Mesendoderm (in vitro differentiated cells): ENCODE data around the gene SPRED3.

Experiments used
- DNase-seq: peaks from one replicate; pipeline ENCODE4 v3.0.0; 2013
- H2AK5ac ChIP-seq: 2 replicates; pipeline ENCODE4 v1.6.1; 2013; ENCODE audit warnings: low read length, inconsistent platforms
- H2BK120ac ChIP-seq: 2 replicates; pipeline ENCODE4 v1.6.1; 2013; ENCODE audit warnings: low read depth, mild to moderate bottlenecking, low read length, moderate library complexity, mixed read lengths
- H2BK15ac ChIP-seq: replicated peaks from 2 replicates; pipeline ENCODE4 v1.6.1; 2013; ENCODE audit warnings: low read depth, mild to moderate bottlenecking, moderate library complexity
- H2BK5ac ChIP-seq: 2 replicates; pipeline ENCODE4 v1.6.1; 2013; ENCODE audit warnings: low read length, inconsistent platforms
- H3K18ac ChIP-seq: 2 replicates; pipeline ENCODE4 v1.6.1; 2013; ENCODE audit warnings: mild to moderate bottlenecking, low read length, mixed read lengths
- H3K23ac ChIP-seq: one replicate; pipeline ENCODE4 v1.6.1; 2013; ENCODE audit warnings: low read length
- H3K27ac ChIP-seq: 2 replicates; pipeline ENCODE4 v1.5.1; 2013; ENCODE audit warnings: low read depth, mild to moderate bottlenecking, inconsistent platforms, low read length, moderate library complexity
- H3K27me3 ChIP-seq: 2 replicates; pipeline ENCODE4 v1.6.1; 2013; ENCODE audit warnings: low read length, control low read depth, mild to moderate bottlenecking, inconsistent platforms; ENCODE audit not compliant: insufficient read depth, poor library complexity
- H3K36me3 ChIP-seq: 2 replicates; pipeline ENCODE4 v1.6.1; 2013; ENCODE audit warnings: low read length, inconsistent platforms; ENCODE audit not compliant: control insufficient read depth, insufficient read depth
- H3K4ac ChIP-seq: one replicate; pipeline ENCODE4 v1.6.1; 2013; ENCODE audit warnings: low read depth, mild to moderate bottlenecking, low read length, moderate library complexity
- H3K4me1 ChIP-seq: 2 replicates; pipeline ENCODE4 v1.6.1; 2013; ENCODE audit warnings: low read depth, low read length, inconsistent platforms; ENCODE audit not compliant: control insufficient read depth
- H3K4me2 ChIP-seq: 2 replicates; pipeline ENCODE4 v1.6.1; 2013; ENCODE audit warnings: low read length
- H3K4me3 ChIP-seq: 2 replicates; pipeline ENCODE4 v1.5.1; 2013; ENCODE audit warnings: mild to moderate bottlenecking, low read length
- H3K56ac ChIP-seq: one replicate; pipeline ENCODE4 v1.6.1; 2013; ENCODE audit warnings: low read length
- H3K79me1 ChIP-seq: 2 replicates; pipeline ENCODE4 v1.6.1; 2013; ENCODE audit warnings: low read length, inconsistent platforms
- H3K79me2 ChIP-seq: 2 replicates; pipeline ENCODE4 v1.6.1; 2013; ENCODE audit warnings: mild to moderate bottlenecking, low read length; ENCODE audit not compliant: control insufficient read depth, insufficient read depth
- H3K9ac ChIP-seq: 2 replicates; pipeline ENCODE4 v1.6.1; 2013; ENCODE audit warnings: low read length, inconsistent platforms
- H4K5ac ChIP-seq: one replicate; pipeline ENCODE4 v1.6.1; 2013; ENCODE audit warnings: low read length
- H4K8ac ChIP-seq: one replicate; pipeline ENCODE4 v1.6.1; 2013; ENCODE audit warnings: low read depth, mild to moderate bottlenecking, control low read depth, low read length, moderate library complexity
- WGBS: extraction: QIAGEN DNeasy Blood & Tissue Kit; methylation state at CpG from one replicate; pipeline ENCODE4 v1.1.7; 2013; ENCODE audit warnings: low lambda C conversion rate, missing lambda C conversion rate; ENCODE audit not compliant: insufficient coverage; ENCODE audit errors: extremely low coverage; 5-methylcytosine and 5-hydroxymethylcytosine counted together

Gene SPRED3

GRCh38 chr19:38412491-38412890, 24.0 kb downstream of the SPRED3 start:
- no peak overlapping the region for H3K9ac ChIP-seq
- H2BK15ac ChIP-seq: no peak overlapping the region
- no peak overlapping the region for H4K8ac ChIP-seq
- H3K56ac ChIP-seq: no peak overlapping the region
- H2AK5ac ChIP-seq: no peak overlapping the region
- WGBS: no CpG with 5 or more reads among the region's 8 CpGs
- H3K27me3 ChIP-seq: no peaks in the 10 kb centered on the region
- no peaks in the 10 kb centered on the region for H3K36me3 ChIP-seq
- no peak overlapping the region for H3K4me2 ChIP-seq
- no peak overlapping the region for H3K18ac ChIP-seq
- H3K4ac ChIP-seq: no peak overlapping the region
- H2BK5ac ChIP-seq: no peak overlapping the region
- H3K4me3 ChIP-seq: no peak overlapping the region
- no peak overlapping the region for H3K23ac ChIP-seq
- no peak for DNase-seq
- no peak overlapping the region for H3K27ac ChIP-seq
- H3K4me1 ChIP-seq: no peaks in the 10 kb centered on the region
- H3K79me2 ChIP-seq: no peaks in the 10 kb centered on the region
- H3K79me1 ChIP-seq: no peaks in the 10 kb centered on the region
- H2BK120ac ChIP-seq: no peak overlapping the region
- H4K5ac ChIP-seq: no peak overlapping the region

GRCh38 chr19:38412961-38413360, 24.5 kb downstream of the SPRED3 start:
- H2BK120ac ChIP-seq: no peak overlapping the region
- H2BK15ac ChIP-seq: no peak overlapping the region
- no peak overlapping the region for H3K4ac ChIP-seq
- no peak overlapping the region for H2BK5ac ChIP-seq
- H3K4me1 ChIP-seq: no peaks in the 10 kb centered on the region
- no peak overlapping the region for H2AK5ac ChIP-seq
- DNase-seq: no peak
- H3K79me2 ChIP-seq: no peaks in the 10 kb centered on the region
- H3K23ac ChIP-seq: no peak overlapping the region
- H4K5ac ChIP-seq: no peak overlapping the region
- H3K18ac ChIP-seq: no peak overlapping the region
- no peak overlapping the region for H3K56ac ChIP-seq
- H3K27ac ChIP-seq: no peak overlapping the region
- no CpG with 5 or more reads among the region's 11 CpGs for WGBS
- no peak overlapping the region for H3K4me3 ChIP-seq
- no peak overlapping the region for H3K4me2 ChIP-seq
- no peak overlapping the region for H4K8ac ChIP-seq
- H3K36me3 ChIP-seq: no peaks in the 10 kb centered on the region
- no peak overlapping the region for H3K9ac ChIP-seq
- H3K79me1 ChIP-seq: no peaks in the 10 kb centered on the region
- no peaks in the 10 kb centered on the region for H3K27me3 ChIP-seq

DNA sequence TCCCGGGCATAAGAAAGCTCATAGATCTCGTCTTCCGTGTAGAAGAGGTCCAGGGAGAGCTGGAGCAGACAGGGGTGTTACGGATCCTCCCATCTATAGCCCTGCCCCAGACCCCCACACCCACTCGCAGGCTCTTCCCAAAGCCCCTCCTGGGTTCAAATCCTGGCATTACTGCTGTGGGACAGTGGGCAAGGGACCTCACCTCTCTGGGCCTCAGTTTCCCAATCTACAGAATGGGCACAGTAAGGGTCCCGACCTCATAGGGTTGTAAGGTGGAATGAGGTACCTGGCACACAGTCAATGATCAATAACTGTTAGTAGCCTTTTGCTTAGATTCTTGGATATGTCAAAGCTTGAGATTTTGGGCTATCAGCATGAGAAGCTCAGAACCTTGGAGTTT, 24.9 kb downstream of the SPRED3 start:
- H3K4me1 ChIP-seq: peaks cover 2% of the 10 kb centered on the region
- no CpG with 5 or more reads among the region's 6 CpGs for WGBS

DNA sequence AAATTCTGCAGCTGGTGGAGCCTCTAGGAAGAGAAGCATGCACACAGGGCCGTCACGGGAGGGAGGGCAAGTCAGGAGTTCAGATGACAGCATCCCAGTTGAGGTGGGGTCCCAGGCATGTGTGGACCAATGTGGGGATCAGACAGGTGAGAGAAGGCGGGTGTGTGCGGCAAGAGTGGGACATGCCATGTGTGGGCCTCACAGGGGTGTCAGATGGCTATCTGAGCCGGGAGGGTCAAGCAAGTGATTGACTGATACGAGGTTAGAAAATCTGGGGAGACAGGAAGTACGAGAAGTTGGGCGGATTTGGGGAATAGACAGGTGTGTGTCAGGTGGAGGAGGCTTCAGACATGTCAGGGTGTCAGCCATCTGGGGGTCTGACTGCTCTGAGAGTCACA, 28.6 kb downstream of the SPRED3 start:
- no peak overlapping the region for H2AK5ac ChIP-seq
- H3K4me2 ChIP-seq: no peak overlapping the region
- H3K79me1 ChIP-seq: no peaks in the 10 kb centered on the region
- H3K4me3 ChIP-seq: no peak overlapping the region
- H3K4ac ChIP-seq: no peak overlapping the region
- no peaks in the 10 kb centered on the region for H3K79me2 ChIP-seq
- H2BK15ac ChIP-seq: no peak overlapping the region
- no peak overlapping the region for H3K23ac ChIP-seq
- no peaks in the 10 kb centered on the region for H3K36me3 ChIP-seq
- no peak overlapping the region for H3K56ac ChIP-seq
- H3K27me3 ChIP-seq: no peaks in the 10 kb centered on the region
- no peak overlapping the region for H3K18ac ChIP-seq
- no peak overlapping the region for H3K9ac ChIP-seq
- WGBS: no CpG with 5 or more reads among the region's 8 CpGs
- H2BK5ac ChIP-seq: no peak overlapping the region
- H4K8ac ChIP-seq: no peak overlapping the region
- no peak overlapping the region for H3K27ac ChIP-seq
- H4K5ac ChIP-seq: no peak overlapping the region
- no peak overlapping the region for H2BK120ac ChIP-seq
- peaks cover 2% of the 10 kb centered on the region for H3K4me1 ChIP-seq
- DNase-seq: no peak

More for the DNA sequence above, 24.9 kb downstream of the SPRED3 start:
- Histone ChIP-seq H3K9ac (no peak overlapping the region), H3K79me1 (no peaks in the 10 kb centered on the region), H2BK120ac (no peak overlapping the region), H4K5ac (no peak overlapping the region), H3K56ac (no peak overlapping the region), H3K4me3 (no peak overlapping the region), H2BK5ac (no peak overlapping the region), H2BK15ac (no peak overlapping the region), H3K27me3 (no peaks in the 10 kb centered on the region), H3K4me2 (no peak overlapping the region), H3K36me3 (no peaks in the 10 kb centered on the region), H3K79me2 (no peaks in the 10 kb centered on the region), H3K4ac (no peak overlapping the region), H3K18ac (no peak overlapping the region), H3K23ac (no peak overlapping the region), H4K8ac (no peak overlapping the region), H2AK5ac (no peak overlapping the region), H3K27ac (no peak overlapping the region)
- no peak for DNase-seq

GRCh38 chr19:38417544-38418506, 29.3 kb downstream of the SPRED3 start:
- H3K27ac ChIP-seq: no peak overlapping the region
- H4K8ac ChIP-seq: no peak overlapping the region
- H3K4me3 ChIP-seq: peak overlapping the region; percentile 33
- H3K27me3 ChIP-seq: no peaks in the 10 kb centered on the region
- peak; percentile 86 for DNase-seq
- H3K79me2 ChIP-seq: no peaks in the 10 kb centered on the region
- H3K9ac ChIP-seq: peak overlapping the region; percentile 61
- no peak overlapping the region for H2BK15ac ChIP-seq
- H2BK120ac ChIP-seq: no peak overlapping the region
- peak overlapping the region; percentile 69 for H3K56ac ChIP-seq
- H3K36me3 ChIP-seq: no peaks in the 10 kb centered on the region
- no peak overlapping the region for H4K5ac ChIP-seq
- H3K4ac ChIP-seq: no peak overlapping the region
- peaks cover 2% of the 10 kb centered on the region for H3K4me1 ChIP-seq
- no peak overlapping the region for H2AK5ac ChIP-seq
- H3K23ac ChIP-seq: no peak overlapping the region
- H3K4me2 ChIP-seq: peak overlapping the region; percentile 73
- WGBS: no CpG with 5 or more reads among the region's 49 CpGs
- H2BK5ac ChIP-seq: no peak overlapping the region
- no peaks in the 10 kb centered on the region for H3K79me1 ChIP-seq
- no peak overlapping the region for H3K18ac ChIP-seq
